ENCODE measurements around the gene MISP3.
"Not testable (repeated sequence)": the region's sequence is repeated elsewhere in the genome, so short reads cannot be mapped to it uniquely, and the experiment has no call there.

Gene MISP3

DNA sequence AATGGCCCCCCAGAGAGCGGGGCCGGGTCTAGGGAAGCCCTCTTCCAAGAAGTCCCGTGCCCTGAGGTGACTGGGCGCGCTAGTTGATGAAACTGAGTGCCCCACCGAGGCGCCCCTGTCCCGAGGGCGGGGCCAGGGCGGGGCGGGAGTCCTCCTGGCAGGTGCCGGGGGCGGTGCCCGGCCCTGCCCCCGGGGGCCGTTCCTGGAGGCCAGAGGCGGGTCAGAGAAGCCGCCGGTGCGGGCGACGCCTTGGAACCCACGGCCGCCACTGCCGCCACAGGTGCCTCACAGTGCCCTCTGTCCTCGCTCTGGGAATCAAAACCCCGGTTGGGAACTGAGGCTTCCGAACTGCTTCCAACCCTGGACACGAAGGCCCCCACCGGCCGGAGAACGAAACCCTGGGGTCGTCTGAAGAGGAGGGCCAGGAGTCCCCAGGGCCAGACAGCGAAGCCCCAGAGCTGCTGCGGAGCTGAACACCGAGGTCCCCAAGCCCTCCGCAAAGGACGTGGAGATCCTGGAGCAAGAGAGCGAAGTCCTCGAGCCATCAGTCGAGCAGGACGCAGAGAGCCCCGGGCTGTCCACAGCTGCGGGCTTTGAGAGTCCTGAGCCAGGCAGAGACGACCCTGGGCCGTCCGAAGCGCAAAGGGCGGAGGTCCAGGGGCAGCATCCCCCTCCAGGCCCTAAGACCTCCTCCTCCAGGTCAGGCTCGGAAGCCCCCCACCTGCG, at the start of gene MISP3:
MISP3 (plus strand) TSS at position 252 of the 726 bp plus-strand sequence. CDS start 524 bp downstream, outside the sequence.
- in situ Hi-C loops (cut with MboI; ENCODE audit: low sequenced_read_pairs): loop anchor here (5.0 to 25.0 kb wide), 2 partner anchors 190 to 460 kb away; no protein-coding TSS in a partner anchor

GRCh38 chr19:14023404-14024235, 49.0 kb upstream of the MISP3 start:
- in situ Hi-C loops (cut with MboI; ENCODE audit: low sequenced_read_pairs): no loop called here

GRCh38 chr19:14026652-14027192, 45.9 kb upstream of the MISP3 start:
- in situ Hi-C loops (cut with MboI; ENCODE audit: low sequenced_read_pairs): not testable (repeated sequence)

DNA sequence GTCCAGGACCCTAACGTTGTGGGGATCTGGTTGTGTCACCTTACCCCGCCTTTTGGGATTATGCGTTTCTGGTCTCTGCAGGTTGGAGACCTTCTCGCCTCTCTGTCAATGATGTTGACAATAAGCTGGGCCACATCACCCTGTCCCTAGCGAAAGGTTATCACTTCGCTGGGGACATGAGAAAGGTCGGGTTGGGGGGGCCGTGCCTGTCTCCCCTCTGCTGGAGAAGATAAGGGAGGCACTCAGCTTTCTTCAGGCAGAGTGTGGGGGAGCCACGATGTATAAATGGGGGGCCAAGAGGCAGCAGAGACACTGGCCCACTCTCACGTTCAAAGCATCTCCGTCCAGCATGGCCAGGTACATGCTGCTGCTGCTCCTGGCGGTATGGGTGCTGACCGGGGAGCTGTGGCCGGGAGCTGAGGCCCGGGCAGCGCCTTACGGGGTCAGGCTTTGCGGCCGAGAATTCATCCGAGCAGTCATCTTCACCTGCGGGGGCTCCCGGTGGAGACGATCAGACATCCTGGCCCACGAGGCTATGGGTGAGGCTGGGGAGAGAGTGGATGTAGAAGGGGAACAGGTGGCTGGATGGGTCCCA, 44.6 kb upstream of the MISP3 start, which contains the start of gene RLN3:
RLN3 (plus strand) TSS at position 293 of the 595 bp plus-strand sequence; CDS start at position 350, 57 bp downstream.
- in situ Hi-C loops (cut with MboI; ENCODE audit: low sequenced_read_pairs): no loop called here

DNA sequence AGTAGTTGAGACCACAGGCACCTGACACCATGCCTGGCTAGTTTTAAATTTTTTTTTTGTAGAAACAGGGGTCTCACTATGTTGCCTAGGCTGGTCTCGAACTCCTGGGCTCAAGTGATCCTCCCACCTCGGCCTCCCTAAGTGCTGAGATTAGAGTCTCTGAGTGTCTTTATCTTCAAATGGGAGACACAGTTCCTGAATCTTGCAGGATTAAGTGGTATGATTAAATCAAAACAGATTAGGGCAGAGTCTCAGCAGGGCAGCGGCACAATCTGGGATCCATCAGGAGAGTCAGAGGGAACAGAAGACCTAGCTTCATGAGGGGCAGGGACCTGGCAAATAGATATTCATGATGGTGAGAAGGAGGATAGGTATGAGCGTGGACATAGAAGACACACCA, 43.7 kb upstream of the MISP3 start:
- in situ Hi-C loops (cut with MboI; ENCODE audit: low sequenced_read_pairs): no loop called here

DNA sequence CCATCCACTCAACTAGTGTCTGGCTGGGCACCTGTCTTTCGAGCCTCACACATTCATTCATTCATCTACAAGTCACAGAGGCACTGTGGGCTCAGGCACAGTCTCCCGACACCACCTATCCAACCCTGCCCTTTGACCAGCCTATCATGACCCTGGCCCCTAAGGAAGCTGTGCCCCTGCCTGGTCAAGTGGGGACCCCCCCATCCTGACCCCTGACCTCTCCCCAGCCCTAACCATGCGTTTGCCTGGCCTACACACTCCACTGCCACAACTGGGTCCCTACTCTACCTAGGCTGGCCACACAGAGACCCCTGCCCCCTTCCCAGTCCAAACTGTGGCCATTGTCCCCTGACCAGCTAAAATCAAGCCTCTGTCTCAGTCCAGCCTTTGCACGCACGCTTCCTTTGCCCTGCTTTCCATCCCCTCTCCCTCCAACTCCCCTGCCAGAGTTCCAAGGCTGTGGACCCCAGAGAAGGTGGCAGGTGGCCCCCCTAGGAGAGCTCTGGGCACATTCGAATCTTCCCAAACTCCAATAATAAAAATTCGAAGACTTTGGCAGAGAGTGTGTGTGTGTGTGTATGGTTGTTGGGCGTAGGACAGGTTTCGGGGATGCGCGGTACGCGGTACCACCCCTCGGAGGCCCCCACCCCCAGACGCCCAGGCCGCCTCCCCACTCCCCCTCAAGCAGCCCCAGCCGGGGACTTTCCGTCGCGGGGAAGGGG, 41.4 kb upstream of the MISP3 start:
- in situ Hi-C loops (cut with MboI; ENCODE audit: low sequenced_read_pairs): no loop called here

DNA sequence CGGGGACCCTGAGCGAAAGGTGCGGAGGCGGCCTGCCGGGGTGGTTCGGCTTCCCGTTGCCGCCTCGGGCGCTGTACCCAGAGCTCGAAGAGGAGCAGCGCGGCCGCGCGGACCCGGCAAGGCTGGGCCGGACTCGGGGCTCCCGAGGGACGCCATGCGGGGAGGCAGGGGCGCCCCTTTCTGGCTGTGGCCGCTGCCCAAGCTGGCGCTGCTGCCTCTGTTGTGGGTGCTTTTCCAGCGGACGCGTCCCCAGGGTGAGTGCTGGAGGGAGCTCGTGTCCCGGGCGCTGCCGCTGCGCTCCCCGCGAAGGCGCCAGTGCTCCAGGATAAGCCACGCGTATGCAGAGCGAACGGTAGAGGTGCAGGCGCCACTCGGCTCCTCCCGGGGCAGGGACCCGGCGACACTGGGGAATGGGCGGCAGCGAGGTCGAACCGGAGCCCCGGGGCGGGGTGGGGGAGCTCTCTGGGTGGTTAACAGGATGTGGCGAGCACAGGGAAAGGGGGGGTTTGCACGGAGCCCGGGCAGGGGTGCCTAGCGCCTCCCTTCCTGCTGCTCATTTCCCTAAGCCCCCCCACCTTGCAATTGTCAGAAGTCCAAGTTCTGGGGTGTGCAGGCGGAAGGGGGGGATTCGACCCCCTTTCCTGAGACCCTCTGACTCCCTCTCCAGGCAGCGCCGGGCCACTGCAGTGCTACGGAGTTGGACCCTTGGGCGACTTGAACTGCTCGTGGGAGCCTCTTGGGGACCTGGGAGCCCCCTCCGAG, 40.7 kb upstream of the MISP3 start, which contains the start of gene IL27RA:
IL27RA (plus strand) TSS at position 44 of the 762 bp plus-strand sequence; CDS start at position 155, 111 bp downstream.
- in situ Hi-C loops (cut with MboI; ENCODE audit: low sequenced_read_pairs): no loop called here

- in situ Hi-C loops (cut with MboI; ENCODE audit: low sequenced_read_pairs): no loop called here
Measured at GRCh38 chr19:14033946-14034345, 38.6 kb upstream of the MISP3 start.

- in situ Hi-C loops (cut with MboI; ENCODE audit: low sequenced_read_pairs): not testable (repeated sequence)
Measured at GRCh38 chr19:14035159-14035558, 37.4 kb upstream of the MISP3 start.

- in situ Hi-C loops (cut with MboI; ENCODE audit: low sequenced_read_pairs): no loop called here
Measured at GRCh38 chr19:14035706-14036105, 36.9 kb upstream of the MISP3 start.

DNA sequence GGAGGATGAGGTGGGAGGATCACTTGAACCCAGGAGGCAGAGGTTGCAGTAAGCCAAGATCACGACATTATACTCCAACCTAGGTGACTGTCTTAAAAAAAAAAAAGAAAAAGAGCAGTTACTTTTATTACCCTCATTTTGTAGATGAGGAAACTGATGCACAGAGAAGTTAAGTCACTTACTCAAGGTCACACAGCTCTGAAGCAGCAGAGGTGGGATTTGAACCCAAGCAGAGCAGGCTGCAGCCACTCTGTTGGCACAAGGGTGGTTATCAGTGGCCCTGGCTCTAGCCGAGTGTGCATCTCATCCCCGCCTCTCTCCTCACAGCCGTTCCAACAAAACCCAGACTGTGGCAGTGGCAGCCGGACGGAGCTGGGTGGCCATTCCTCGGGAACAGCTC, 33.4 kb upstream of the MISP3 start:
- in situ Hi-C loops (cut with MboI; ENCODE audit: low sequenced_read_pairs): no loop called here

DNA sequence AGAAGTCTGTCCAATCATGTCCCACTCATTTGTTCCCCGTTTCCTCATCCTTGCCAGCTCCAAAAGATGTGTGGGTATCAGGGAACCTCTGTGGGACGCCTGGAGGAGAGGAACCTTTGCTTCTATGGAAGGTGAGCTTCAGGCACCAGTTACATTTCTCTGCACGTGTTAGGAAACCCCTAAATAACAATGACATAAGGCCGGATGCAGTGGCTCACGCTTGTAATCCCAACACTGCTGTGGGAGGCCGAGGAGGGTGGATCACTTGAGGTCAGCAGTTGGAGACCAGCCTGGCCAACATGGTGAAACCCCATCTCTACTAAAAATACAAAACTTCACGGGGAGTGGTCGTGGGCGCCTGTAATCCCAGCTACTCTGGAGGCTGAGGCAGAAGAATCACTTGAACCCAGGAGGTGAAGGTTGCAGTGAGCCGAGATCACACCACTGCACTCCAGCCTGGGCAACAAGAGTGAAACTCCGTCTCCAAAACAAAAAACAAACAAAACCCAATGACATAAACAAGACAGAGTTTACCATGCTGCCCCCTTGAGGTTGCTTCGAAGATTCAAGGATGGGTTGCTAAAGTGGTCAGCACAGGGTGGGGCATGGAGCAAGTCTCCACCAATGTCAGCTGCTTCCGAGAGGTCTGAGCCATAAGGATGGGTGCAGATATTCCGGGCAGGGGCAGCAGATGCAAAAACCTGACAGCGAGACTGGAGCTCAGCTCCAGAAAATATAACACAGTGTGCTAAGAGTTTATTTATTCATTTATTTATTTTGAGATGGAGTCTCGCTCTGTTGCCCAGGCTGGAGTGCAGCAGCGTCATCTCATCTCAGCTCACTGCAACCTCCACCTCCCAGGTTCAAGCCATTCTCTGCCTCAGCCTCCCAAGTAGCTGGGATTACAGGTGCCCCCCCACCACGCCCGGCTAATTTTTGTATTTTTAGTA, 29.7 kb upstream of the MISP3 start:
- in situ Hi-C loops (cut with MboI; ENCODE audit: low sequenced_read_pairs): not testable (repeated sequence)

DNA sequence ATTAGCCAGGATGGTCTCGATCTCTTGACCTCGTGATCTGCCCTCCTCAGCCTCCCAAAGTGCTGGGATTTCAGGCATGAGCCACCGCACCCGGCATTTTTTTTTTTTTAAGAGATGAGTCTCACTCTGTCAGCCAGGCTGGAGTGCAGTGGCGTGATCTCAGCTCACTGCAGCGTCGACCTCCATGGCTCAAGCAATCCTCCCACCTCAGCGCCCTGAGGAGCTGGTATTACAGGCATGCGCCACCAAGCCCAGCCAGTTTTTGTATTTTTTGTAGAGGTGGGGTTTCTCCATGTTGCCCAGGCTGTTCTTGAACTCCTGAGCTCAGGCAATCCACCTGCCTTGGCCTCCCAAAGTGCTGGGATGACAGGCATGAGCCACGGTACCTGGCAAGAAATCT, 24.7 kb upstream of the MISP3 start:
- in situ Hi-C loops (cut with MboI; ENCODE audit: low sequenced_read_pairs): not testable (repeated sequence)

- in situ Hi-C loops (cut with MboI; ENCODE audit: low sequenced_read_pairs): no loop called here
Measured at GRCh38 chr19:14048443-14049153, 24.0 kb upstream of the MISP3 start.

GRCh38 chr19:14050512-14050911, 22.1 kb upstream of the MISP3 start:
- in situ Hi-C loops (cut with MboI; ENCODE audit: low sequenced_read_pairs): loop anchor here (25.0 kb wide), 1 partner anchor 438 kb away; no protein-coding TSS in a partner anchor

DNA sequence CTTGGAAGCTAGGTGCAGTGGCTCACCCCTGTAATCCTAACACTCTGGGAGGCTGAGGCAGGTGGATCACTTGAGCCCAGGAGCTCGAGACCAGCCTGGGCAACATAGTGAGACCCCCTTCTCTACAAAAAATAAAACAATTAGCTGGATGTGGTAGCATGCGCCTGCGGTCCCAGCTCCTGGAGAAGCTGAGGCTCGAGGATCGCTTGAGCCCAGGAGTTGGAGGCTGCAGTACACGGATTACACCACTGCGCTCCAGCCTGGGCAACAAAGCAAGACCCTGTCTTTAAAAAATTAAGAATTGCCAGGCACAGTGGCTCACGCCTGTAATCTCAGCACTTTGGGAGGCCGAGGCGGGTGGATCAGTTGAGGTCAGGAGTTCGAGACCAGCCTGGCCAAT, 21.6 kb upstream of the MISP3 start:
- in situ Hi-C loops (cut with MboI; ENCODE audit: low sequenced_read_pairs): loop anchor here (25.0 kb wide), 1 partner anchor 439 kb away; no protein-coding TSS in a partner anchor

DNA sequence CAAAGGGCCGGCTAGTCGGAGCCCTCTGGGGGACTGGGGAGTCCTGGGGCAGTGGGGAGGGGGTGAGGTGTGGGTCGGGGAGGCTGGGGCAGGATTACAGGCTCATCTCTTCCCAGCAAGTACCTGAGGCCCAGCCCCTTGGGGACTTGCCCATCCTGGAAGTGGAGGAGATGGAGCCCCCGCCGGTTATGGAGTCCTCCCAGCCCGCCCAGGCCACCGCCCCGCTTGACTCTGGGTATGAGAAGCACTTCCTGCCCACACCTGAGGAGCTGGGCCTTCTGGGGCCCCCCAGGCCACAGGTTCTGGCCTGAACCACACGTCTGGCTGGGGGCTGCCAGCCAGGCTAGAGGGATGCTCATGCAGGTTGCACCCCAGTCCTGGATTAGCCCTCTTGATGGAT, 20.6 kb upstream of the MISP3 start:
- in situ Hi-C loops (cut with MboI; ENCODE audit: low sequenced_read_pairs): loop anchor here (25.0 kb wide), 1 partner anchor 440 kb away; no protein-coding TSS in a partner anchor

DNA sequence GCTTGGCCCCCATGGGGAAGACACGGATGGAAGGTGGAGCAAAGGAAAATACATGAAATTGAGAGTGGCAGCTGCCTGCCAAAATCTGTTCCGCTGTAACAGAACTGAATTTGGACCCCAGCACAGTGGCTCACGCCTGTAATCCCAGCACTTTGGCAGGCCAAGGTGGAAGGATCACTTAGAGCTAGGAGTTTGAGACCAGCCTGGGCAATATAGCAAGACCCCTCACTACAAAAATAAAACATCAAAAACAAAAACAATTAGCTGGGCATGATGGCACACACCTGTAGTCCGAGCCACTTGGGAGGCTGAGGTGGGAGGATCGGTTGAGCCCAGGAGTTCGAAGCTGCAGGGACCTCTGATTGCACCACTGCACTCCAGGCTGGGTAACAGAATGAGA, 20.1 kb upstream of the MISP3 start:
- in situ Hi-C loops (cut with MboI; ENCODE audit: low sequenced_read_pairs): loop anchor here (25.0 kb wide), 1 partner anchor 440 kb away; no protein-coding TSS in a partner anchor
